Right lobe of liver (tissue), 6 donors: ENCODE data around the gene EIF2B2. TPM values are rescaled to one million over a fixed set of nuclear protein-coding genes. Genes with fewer than 3 reads are reported as not detected.

Source experiments
- ATAC-seq, 4 donors: fragments of 200-7000 bp; cut with Tn5 transposase; one replicate each; pipeline ENCODE4 v1.9.1; 2020; ENCODE audit warnings: mild to moderate bottlenecking in 4 of 4, moderate library complexity in 4 of 4
- DNase-seq, 3 donors: peaks; one replicate each; pipeline ENCODE4 v3.0.0-alpha.2; 2020
- H3K27ac ChIP-seq, 3 donors: fragments of 200-600 bp; one replicate each; pipeline ENCODE4 v1.8.0; 2022
- H3K27me3 ChIP-seq, 2 donors: fragments of 200-600 bp; one replicate each; pipeline ENCODE4 v1.8.0; 2022
- H3K36me3 ChIP-seq, 4 donors: fragments of 200-600 bp; sonication (generic) in 1 of 4; one replicate each; pipeline versions ENCODE4 v1.5.1 to v1.8.0; 2017 to 2022; ENCODE audit warnings: control low read depth in 1 of 4
- H3K4me1 ChIP-seq, 4 donors: fragments of 200-600 bp; sonication (generic) in 1 of 4; one replicate each; pipeline versions ENCODE4 v1.5.1 to v1.8.0; 2017 to 2022; ENCODE audit warnings: control low read depth in 1 of 4
- H3K4me3 ChIP-seq, 3 donors: fragments of 200-600 bp; one replicate each; pipeline ENCODE4 v1.8.0; 2022
- H3K9me3 ChIP-seq, 4 donors: fragments of 200-600 bp; sonication (generic) in 1 of 4; one replicate each; pipeline versions ENCODE4 v1.5.1 to v1.8.0; 2017 to 2022; ENCODE audit warnings: control low read depth in 1 of 4
- POLR2A ChIP-seq: fragments of 450-650 bp; IDR thresholded peaks from one replicate; pipeline ENCODE4 v1.6.1; 2017; ENCODE audit warnings: antibody characterized with exemption, mild to moderate bottlenecking
- WGBS: methylation state at CpG from one replicate; pipeline ENCODE4 v1.1.6; 2018; ENCODE audit warnings: low coverage, low lambda C conversion rate; ENCODE audit not compliant: insufficient coverage; ENCODE audit errors: missing lambda C conversion rate; 5-methylcytosine and 5-hydroxymethylcytosine counted together
- intact Hi-C, 2 donors: fragments of 100-400 bp; cut with DNase I; formaldehyde crosslinking; loops; one replicate each; pipeline versions ENCODE4 v1.11.2 to v1.14.1; 2022
- total RNA-seq, 6 experiments: library from RNA; depleted of rRNA in 2 of 6; stranded (reverse); fragments of >200 nt in 2 of 6; fragmentation: NEBNext Ultra II Directional in 3 of 6; extraction: Animal tissue kit (Norgen Biotek cat#: 25700) in 3 of 6; gene quantifications; one replicate each; pipeline versions ENCODE4 v1.1.0 to v1.2.4, GENCODE V29; 2016 to 2023
- TF ChIP-seq, protein P1 (sequence below), 4 donors: fragments of 200-600 bp in 3 of 4; fragments of 450-650 bp in 1 of 4; IDR thresholded peaks; one replicate each; pipeline versions ENCODE4 v1.5.1 to v1.8.0; 2016 to 2022; ENCODE audit warnings: antibody characterized with exemption in 4 of 4, mild to moderate bottlenecking in 2 of 4
- donor health status: DM: no; HTN: yes; CAD: no.
- donor health status: DM: no; HTN: no; CAD: no.
- donor health status: DM: no; HTN: no; CAD: no.
- donor health status: DM: no; HTN: yes; CAD: no.
- donor health status: DM: no; HTN: yes; CAD: no.

The EIF2B2 gene
- total RNA-seq, 6 experiments from 2014 or later: 16.1 to 37.5 (median 20.1) TPM

DNA sequence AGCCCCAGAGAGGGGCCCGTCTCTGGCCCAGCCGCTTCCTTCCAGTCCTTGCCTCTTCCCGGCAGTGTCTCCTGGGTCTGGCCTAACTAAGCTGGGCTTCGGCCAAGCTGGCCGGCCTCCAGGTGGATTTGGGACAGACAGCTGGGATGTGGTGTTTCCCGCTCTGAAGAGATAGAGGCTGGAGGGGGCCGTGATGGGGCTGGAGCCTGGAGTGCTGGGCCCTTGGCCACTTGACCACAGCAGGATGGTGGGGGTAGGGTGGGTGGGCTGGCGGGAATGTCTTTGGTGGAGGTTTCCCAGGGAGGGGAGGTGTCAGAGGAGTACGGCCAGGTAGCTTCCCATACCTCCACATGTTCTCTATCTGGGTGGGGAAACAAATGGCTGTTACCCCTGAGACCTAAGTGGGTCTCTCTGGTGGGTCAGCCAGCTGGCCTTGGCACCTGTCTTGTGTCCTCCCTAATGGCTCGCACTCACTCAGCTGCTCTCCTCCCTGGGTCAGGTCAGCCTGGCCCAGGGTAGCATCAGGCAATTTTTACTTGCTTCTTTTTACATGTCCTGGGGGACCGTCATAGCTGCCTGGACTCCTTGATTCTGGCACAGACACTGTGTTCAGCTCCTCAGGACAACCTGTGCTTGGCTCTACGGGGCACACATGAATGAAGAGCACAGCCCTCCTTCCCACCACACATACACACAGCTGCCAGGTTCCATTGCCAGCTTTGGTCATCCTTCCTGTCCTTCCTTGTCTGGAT is 27.5 kb upstream of the EIF2B2 start:
- no peaks in the 10 kb centered on the region for H3K27me3 ChIP-seq
- H3K4me1 ChIP-seq: no peaks in the 10 kb centered on the region
- DNase-seq (peak; percentile 79 to 83 (median 82)), ATAC-seq (peak; percentile 50 to 76 (median 70))
- H3K9me3 ChIP-seq: no peaks in the 10 kb centered on the region
- H3K36me3 ChIP-seq: no peaks in the 10 kb centered on the region
- WGBS: 33% methylated on average over 6 of the region's 12 CpGs
- no peak overlapping the region for H3K27ac ChIP-seq
- H3K4me3 ChIP-seq: no peak overlapping the region
- TF ChIP-seq POLR2A: no peak
- TF ChIP-seq, protein P1, sequence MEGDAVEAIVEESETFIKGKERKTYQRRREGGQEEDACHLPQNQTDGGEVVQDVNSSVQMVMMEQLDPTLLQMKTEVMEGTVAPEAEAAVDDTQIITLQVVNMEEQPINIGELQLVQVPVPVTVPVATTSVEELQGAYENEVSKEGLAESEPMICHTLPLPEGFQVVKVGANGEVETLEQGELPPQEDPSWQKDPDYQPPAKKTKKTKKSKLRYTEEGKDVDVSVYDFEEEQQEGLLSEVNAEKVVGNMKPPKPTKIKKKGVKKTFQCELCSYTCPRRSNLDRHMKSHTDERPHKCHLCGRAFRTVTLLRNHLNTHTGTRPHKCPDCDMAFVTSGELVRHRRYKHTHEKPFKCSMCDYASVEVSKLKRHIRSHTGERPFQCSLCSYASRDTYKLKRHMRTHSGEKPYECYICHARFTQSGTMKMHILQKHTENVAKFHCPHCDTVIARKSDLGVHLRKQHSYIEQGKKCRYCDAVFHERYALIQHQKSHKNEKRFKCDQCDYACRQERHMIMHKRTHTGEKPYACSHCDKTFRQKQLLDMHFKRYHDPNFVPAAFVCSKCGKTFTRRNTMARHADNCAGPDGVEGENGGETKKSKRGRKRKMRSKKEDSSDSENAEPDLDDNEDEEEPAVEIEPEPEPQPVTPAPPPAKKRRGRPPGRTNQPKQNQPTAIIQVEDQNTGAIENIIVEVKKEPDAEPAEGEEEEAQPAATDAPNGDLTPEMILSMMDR (IDR thresholded peaks at IDR 0.05): no peak
- intact Hi-C loops: no loop called here

DNA sequence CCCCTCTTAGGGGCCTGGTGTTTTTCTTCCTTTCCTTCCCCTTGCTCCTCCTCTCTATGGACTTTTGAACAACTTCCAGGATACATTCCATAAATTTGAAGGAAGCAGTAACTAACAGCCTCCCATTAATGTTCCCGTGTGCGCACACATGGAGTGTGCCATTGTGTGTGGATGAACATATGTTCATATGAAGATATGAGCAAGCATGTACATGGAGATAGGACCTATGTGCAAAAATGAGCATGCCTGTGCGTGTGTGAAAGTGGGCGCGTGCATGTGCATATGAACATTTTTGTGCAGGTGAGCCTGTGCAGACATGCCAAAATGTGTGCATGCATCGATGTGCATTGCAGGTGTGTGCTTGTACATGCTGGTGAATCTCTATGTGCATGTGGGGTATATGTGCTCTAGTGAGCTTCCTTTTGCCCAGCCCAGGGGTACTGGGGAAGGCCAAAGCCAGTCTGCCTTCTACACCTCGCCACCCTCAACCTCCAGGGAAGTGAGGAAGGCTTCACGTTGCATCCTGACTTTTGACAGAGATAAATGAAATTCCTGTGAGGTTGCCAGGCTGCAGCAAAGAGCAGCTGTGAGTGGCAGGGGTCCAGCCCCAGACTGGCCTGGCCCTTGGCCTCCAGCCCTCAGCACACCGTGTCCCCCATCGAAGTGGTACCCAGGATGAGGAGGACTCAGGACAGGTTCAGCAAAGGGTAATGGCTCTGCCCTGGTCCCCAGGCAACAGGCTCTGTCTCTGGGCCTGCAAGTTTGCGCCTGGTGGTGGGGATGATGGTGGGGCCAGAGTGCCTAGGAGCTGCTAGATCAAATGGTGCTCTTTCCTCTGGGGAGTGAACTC is 26.2 kb upstream of the EIF2B2 start:
- intact Hi-C loops: no loop called here
- no peak overlapping the region for H3K27ac ChIP-seq
- 80% methylated on average over 10 of the region's 11 CpGs for WGBS
- H3K4me3 ChIP-seq: no peak overlapping the region
- no peaks in the 10 kb centered on the region for H3K4me1 ChIP-seq
- DNase-seq (peak in 1 of 3 donors; percentile 39), ATAC-seq (no peak)
- H3K27me3 ChIP-seq: no peaks in the 10 kb centered on the region
- H3K36me3 ChIP-seq: no peaks in the 10 kb centered on the region
- H3K9me3 ChIP-seq: no peaks in the 10 kb centered on the region
- TF ChIP-seq, protein P1 (IDR thresholded peaks at IDR 0.05): no peak

DNA sequence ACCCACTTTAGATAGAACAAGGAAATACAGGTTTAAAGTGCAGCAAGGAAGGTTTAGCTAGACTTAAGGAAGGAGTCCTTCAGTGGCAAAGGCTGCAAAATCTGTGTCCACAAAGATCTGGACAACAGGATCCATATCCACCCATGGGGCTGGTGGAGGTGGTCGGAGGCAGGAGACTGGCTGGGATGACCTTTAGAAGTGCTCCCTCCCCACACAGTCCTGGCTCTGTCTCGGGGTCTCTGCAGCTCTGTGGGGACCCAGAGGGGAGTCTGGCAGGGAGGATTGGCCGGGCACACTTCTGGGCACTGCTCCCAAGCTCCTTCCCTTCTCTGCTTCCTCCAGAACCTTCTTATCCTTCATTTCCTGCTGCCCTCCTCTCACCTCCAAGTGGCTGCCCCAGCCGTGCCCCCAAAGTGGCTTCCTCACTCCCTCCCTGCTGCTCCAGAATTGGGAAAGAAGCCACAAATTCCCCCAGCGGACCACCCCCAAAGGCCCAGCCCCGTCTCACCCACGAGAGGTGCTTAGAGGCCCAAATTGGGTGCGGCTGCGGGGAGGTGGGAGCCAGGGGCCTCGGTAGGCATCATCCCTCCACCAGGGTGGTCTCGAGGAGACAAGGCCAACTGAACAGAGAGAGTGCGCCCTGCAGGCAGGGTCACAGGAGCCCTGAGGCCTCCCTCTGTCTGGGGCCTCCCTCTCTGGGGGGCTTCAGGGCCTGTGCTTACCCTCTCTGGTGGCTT is 25.4 kb upstream of the EIF2B2 start:
- ATAC-seq: no peak

DNA sequence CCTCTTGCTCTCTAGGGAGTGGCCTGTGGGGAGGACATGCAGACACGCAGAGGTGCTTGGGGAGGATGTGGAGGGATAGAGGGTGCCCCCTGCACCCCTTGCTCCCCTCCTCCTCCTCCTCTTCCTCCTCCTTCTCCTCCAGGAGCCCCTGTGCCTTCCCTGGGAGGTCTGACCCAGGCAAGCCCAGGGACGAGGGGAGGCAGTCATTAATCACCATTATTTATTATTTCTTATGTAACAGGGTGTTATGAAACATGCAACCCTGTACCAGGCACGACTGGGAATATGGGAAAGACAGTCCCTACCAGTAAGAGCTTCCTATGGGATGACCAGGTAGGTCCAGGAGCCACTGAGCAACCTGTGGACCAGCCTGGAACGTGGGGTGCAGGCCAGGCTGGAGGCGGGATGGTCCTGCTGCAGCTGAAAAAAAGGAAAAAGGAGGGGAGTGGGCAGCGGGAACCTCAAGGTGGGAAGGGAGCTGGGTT is 24.8 kb upstream of the EIF2B2 start:
- 50% methylated on average over 5 of the region's 6 CpGs for WGBS
- Histone ChIP-seq H3K27me3 (no peaks in the 10 kb centered on the region), H3K27ac (no peak overlapping the region), H3K9me3 (no peaks in the 10 kb centered on the region), H3K4me1 (no peaks in the 10 kb centered on the region), H3K4me3 (no peak overlapping the region), H3K36me3 (no peaks in the 10 kb centered on the region)
- ATAC-seq (no peak), DNase-seq (peak in 1 of 3 donors; percentile 33)
- intact Hi-C loops: no loop called here
- no peak for TF ChIP-seq POLR2A
- TF ChIP-seq, protein P1 (IDR thresholded peaks at IDR 0.05): no peak

More for the DNA sequence above, 25.4 kb upstream of the EIF2B2 start:
- no peaks in the 10 kb centered on the region for H3K36me3 ChIP-seq
- H3K27me3 ChIP-seq: no peaks in the 10 kb centered on the region
- DNase-seq: peak in 1 of 3 donors; percentile 24
- intact Hi-C loops: no loop called here
- no peaks in the 10 kb centered on the region for H3K4me1 ChIP-seq
- no peak overlapping the region for H3K27ac ChIP-seq
- TF ChIP-seq POLR2A: no peak
- TF ChIP-seq, protein P1 (IDR thresholded peaks at IDR 0.05): no peak
- no peaks in the 10 kb centered on the region for H3K9me3 ChIP-seq
- 50% methylated on average over 3 of the region's 12 CpGs for WGBS
- H3K4me3 ChIP-seq: no peak overlapping the region
